ENCODE data around the gene UBE2D2.

Gene UBE2D2

DNA sequence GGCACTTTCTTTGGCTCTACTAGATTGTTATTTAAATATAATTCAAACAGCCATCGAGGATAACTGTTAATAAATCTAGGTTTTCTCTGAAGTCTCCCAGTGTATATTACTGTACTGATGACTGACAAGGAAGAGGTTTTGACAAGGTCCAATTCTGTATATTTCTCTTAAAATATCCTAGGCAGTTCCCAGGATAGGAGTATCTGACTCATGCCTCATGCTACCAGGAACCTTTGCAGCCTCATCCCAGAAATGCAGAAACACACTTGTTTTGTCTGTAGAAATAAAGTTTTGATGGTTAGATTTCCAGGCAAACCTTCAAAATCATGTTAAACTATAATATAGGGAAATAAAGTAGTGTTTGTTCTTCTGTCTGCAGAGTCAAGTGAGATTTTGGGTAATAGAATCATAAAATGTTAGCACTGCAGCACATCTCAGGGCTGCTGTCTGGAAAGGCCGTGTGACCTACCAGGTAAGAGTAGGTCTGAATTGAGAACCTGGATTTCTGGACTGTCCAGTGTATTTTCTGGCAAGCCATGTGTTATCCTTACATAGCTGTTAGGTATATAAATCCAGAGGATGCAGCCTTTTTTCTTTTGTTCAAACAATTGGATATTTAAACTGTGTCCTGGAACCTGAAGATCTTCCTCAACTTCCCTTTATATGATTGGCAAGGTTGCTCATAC lies 8.3 kb downstream of the UBE2D2 start:
- Histone ChIP-seq H3K27me3 (ENCODE audit: insufficient read depth, poor library complexity, severe bottlenecking) (no peaks in the 10 kb centered on the region), H3K4me3 (ENCODE audit: severe bottlenecking) (no peak overlapping the region), H3K36me3 (ENCODE audit: low read depth) (peaks cover 82% of the 10 kb centered on the region), H3K27ac (ENCODE audit: poor library complexity, severe bottlenecking) (no peak overlapping the region), H3K9me3 (ENCODE audit: severe bottlenecking) (no peaks in the 10 kb centered on the region), H3K4me1 (ENCODE audit: insufficient read depth, poor library complexity, severe bottlenecking) (no peaks in the 10 kb centered on the region)
- ATAC-seq (ENCODE audit: low read depth) (0 out of 3 replicates have a peak, but pooled peaks have one; percentile 35), DNase-seq (ENCODE audit: low spot score) (no peak)
- TF ChIP-seq, protein P1, sequence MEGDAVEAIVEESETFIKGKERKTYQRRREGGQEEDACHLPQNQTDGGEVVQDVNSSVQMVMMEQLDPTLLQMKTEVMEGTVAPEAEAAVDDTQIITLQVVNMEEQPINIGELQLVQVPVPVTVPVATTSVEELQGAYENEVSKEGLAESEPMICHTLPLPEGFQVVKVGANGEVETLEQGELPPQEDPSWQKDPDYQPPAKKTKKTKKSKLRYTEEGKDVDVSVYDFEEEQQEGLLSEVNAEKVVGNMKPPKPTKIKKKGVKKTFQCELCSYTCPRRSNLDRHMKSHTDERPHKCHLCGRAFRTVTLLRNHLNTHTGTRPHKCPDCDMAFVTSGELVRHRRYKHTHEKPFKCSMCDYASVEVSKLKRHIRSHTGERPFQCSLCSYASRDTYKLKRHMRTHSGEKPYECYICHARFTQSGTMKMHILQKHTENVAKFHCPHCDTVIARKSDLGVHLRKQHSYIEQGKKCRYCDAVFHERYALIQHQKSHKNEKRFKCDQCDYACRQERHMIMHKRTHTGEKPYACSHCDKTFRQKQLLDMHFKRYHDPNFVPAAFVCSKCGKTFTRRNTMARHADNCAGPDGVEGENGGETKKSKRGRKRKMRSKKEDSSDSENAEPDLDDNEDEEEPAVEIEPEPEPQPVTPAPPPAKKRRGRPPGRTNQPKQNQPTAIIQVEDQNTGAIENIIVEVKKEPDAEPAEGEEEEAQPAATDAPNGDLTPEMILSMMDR (IDR thresholded peaks at IDR 0.05; ENCODE audit: poor library complexity, severe bottlenecking): no peak

DNA sequence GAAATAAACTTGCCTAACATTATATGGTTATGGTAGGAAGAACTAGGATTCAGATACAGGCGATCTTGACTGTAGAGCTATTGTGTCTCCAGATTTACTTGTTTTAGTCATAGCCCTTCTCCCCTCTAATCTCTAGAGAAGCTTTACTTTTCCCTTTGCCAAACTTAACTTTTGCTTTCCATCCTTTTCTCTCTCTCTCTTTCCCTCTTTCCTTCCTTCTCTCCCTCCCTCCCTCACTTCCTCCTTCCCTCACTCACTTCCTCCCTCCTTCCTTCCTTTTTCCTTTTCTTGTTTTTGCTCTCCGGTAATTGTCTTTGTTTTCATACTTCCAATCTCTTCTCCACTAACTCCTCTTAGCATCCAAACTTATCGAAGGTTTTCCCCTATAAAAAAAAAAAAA lies 10.4 kb downstream of the UBE2D2 start:
- no peak overlapping the region for H3K4me3 ChIP-seq (ENCODE audit: severe bottlenecking)
- DNase-seq (ENCODE audit: low spot score): no peak
- no peak for ATAC-seq (ENCODE audit: low read depth)
- no peaks in the 10 kb centered on the region for H3K27me3 ChIP-seq (ENCODE audit: insufficient read depth, poor library complexity, severe bottlenecking)
- no peaks in the 10 kb centered on the region for H3K9me3 ChIP-seq (ENCODE audit: severe bottlenecking)
- no peaks in the 10 kb centered on the region for H3K4me1 ChIP-seq (ENCODE audit: insufficient read depth, poor library complexity, severe bottlenecking)
- H3K36me3 ChIP-seq (ENCODE audit: low read depth): peaks cover 83% of the 10 kb centered on the region
- H3K27ac ChIP-seq (ENCODE audit: poor library complexity, severe bottlenecking): no peak overlapping the region
- TF ChIP-seq, protein P1 (IDR thresholded peaks at IDR 0.05; ENCODE audit: poor library complexity, severe bottlenecking): no peak

DNA sequence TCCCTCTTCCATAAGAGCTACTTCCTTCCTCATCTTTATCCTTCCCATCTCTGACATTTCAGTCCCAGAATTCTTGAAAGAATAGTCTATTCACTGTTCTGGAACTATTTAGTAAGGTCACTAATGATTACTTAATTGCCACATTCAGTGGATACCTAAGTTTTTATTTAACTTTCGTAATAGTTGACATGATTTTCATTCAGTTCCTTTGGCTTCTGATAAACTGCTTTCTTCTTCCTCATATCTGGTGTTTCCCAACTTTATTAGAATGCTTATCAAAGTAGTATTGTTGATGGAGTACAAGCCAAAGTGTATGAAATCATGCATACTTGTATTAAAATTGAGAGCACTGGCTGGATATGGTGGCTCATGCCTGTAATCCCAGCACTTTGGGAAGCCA lies 10.8 kb downstream of the UBE2D2 start:
- Histone ChIP-seq H3K36me3 (ENCODE audit: low read depth) (peaks cover 81% of the 10 kb centered on the region), H3K4me3 (ENCODE audit: severe bottlenecking) (no peak overlapping the region), H3K27ac (ENCODE audit: poor library complexity, severe bottlenecking) (no peak overlapping the region), H3K27me3 (ENCODE audit: insufficient read depth, poor library complexity, severe bottlenecking) (no peaks in the 10 kb centered on the region), H3K4me1 (ENCODE audit: insufficient read depth, poor library complexity, severe bottlenecking) (no peaks in the 10 kb centered on the region), H3K9me3 (ENCODE audit: severe bottlenecking) (no peaks in the 10 kb centered on the region)
- DNase-seq (ENCODE audit: low spot score): no peak
- ATAC-seq (ENCODE audit: low read depth): no peak
- TF ChIP-seq, protein P1 (IDR thresholded peaks at IDR 0.05; ENCODE audit: poor library complexity, severe bottlenecking): no peak

DNA sequence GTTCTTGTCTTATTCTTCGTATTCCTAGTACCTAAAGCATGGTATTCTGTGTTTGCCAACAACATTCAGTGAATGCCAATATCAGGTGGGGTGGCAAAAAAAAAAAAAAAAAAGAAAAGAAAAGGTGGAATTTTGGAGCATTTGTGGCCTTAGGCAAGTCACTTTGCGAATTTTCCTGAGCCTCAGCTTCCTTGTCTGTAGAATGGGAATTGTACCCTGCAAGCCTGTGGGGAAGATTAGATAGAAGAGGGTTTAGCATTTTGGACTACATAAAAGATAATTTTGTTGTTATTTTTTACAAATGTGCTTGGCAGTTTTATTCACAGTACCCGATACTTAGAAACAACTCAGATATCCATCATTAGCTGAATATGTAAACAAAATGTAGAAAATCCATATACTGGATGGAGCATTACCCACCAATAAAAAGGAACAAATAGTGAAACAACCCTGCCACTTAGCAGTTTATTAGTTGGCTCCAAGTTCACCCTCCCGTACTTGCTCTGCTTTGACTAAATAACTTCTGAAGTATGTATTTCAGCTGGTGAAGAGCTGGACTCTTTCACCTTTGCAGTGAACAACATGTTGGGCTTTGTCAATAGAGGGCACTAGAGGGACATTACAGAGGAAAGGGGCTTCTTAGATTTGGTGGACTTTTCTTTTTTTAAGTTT lies 13.6 kb downstream of the UBE2D2 start:
- no peaks in the 10 kb centered on the region for H3K9me3 ChIP-seq (ENCODE audit: severe bottlenecking)
- no peak overlapping the region for H3K27ac ChIP-seq (ENCODE audit: poor library complexity, severe bottlenecking)
- peaks cover 77% of the 10 kb centered on the region for H3K36me3 ChIP-seq (ENCODE audit: low read depth)
- H3K4me1 ChIP-seq (ENCODE audit: insufficient read depth, poor library complexity, severe bottlenecking): peaks cover 11% of the 10 kb centered on the region
- H3K27me3 ChIP-seq (ENCODE audit: insufficient read depth, poor library complexity, severe bottlenecking): no peaks in the 10 kb centered on the region
- ATAC-seq (ENCODE audit: low read depth): peak; percentile 58
- no peak overlapping the region for H3K4me3 ChIP-seq (ENCODE audit: severe bottlenecking)
- no peak for DNase-seq (ENCODE audit: low spot score)
- TF ChIP-seq, protein P1 (IDR thresholded peaks at IDR 0.05; ENCODE audit: poor library complexity, severe bottlenecking): peak; percentile 87

DNA sequence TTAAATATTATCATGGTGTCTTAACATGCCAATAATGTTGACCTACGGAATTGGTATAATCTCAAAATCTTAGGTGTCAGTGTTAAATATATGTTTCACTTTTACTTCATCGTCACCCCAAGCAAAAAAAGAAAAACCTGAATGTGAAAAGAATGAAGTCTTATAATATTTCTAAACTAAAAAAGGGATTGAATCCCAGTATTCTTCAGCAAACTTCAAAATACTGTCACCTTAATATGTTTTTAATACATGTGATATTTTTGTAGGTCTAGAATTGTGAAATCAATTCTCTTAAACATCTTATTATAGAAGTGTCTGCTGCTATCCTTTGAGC lies 14.1 kb downstream of the UBE2D2 start:
- TF ChIP-seq, protein P1 (IDR thresholded peaks at IDR 0.05; ENCODE audit: poor library complexity, severe bottlenecking): peak; percentile 66
- no peak for DNase-seq (ENCODE audit: low spot score)

More for the DNA sequence above, 14.1 kb downstream of the UBE2D2 start:
- ATAC-seq (ENCODE audit: low read depth): no peak
- Histone ChIP-seq H3K36me3 (ENCODE audit: low read depth) (peaks cover 72% of the 10 kb centered on the region), H3K9me3 (ENCODE audit: severe bottlenecking) (no peaks in the 10 kb centered on the region), H3K4me3 (ENCODE audit: severe bottlenecking) (no peak overlapping the region), H3K27me3 (ENCODE audit: insufficient read depth, poor library complexity, severe bottlenecking) (no peaks in the 10 kb centered on the region), H3K4me1 (ENCODE audit: insufficient read depth, poor library complexity, severe bottlenecking) (peaks cover 16% of the 10 kb centered on the region), H3K27ac (ENCODE audit: poor library complexity, severe bottlenecking) (no peak overlapping the region)

Data from RWPE2 (cell line).